HepG2 (cell line): ENCODE data around the gene ARHGAP32. TPM values are rescaled to one million over a fixed set of nuclear protein-coding genes. Genes with fewer than 3 reads are reported as not detected.

Experiments used
- ATAC-seq: fragments of 200-7000 bp; cut with Tn5 transposase; 3 replicates; pipeline ENCODE4 v1.9.1; 2020; ENCODE audit warnings: mild to moderate bottlenecking, moderate library complexity
- BruUV-seq: library from RNA; stranded (reverse); fragments of 400-500 nt; replicated peaks from 2 replicates; lab custom pipeline; 2021; lab: Mats Ljungman, UMichigan
- CTCF ChIA-PET: fragments of 300-600 bp; formaldehyde crosslinking; extraction: SDS; loops from one replicate; lab custom pipeline; 2021; ENCODE audit warnings: low total read pairs, inconsistent platforms, low intra/inter-chr PET ratio; lab: Yijun Ruan, JAX
- POLR2A ChIA-PET: fragments of 350-600 bp; sonication (Branson Sonifier 250); formaldehyde crosslinking; loops from one replicate; lab custom pipeline; 2020; ENCODE audit warnings: antibody characterized with exemption, inconsistent platforms; lab: Yijun Ruan, JAX
- DNase-seq: peaks from one replicate; pipeline ENCODE4 v3.0.0-alpha.2; 2015; ENCODE audit warnings: low spot score
- FAIRE-seq: peaks from 3 replicates; lab custom pipeline; 2011; peaks lifted over from hg19 to GRCh38; lab: Jason Lieb, UNC
- H2AFZ ChIP-seq: one replicate; pipeline ENCODE4 v1.6.1; 2011; ENCODE audit warnings: low read length, inconsistent platforms
- H3K27ac ChIP-seq: fragments of 300-600 bp; 3 replicates; pipeline ENCODE4 v1.8.0; 2011; ENCODE audit warnings: mixed run types, mild to moderate bottlenecking, mixed read lengths, low read length, inconsistent platforms; ENCODE audit not compliant: insufficient read depth; ENCODE audit errors: extremely low read length
- H3K27me3 ChIP-seq, 2 experiments: fragments of 200-600 bp in 1 of 2; 2 replicates in 1 of 2; 3 replicates in 1 of 2; pipeline versions ENCODE4 v1.6.0 to v1.8.0; 2011; ENCODE audit warnings: low read length in 2 of 2, mild to moderate bottlenecking in 2 of 2, moderate library complexity in 2 of 2, inconsistent platforms in 1 of 2; ENCODE audit not compliant: insufficient read depth in 2 of 2, control insufficient read depth in 1 of 2
- H3K36me3 ChIP-seq, 2 experiments: fragments of 200-600 bp in 1 of 2; replicated peaks in 1 of 2; 2 replicates in 1 of 2; 3 replicates in 1 of 2; pipeline versions ENCODE4 v1.5.1 to v1.8.0; 2011; ENCODE audit warnings: low read length in 2 of 2, inconsistent platforms in 1 of 2; ENCODE audit not compliant: insufficient read depth in 2 of 2, control insufficient read depth in 1 of 2
- H3K4me1 ChIP-seq: 2 replicates; pipeline ENCODE4 v1.5.1; 2012; ENCODE audit warnings: low read length, inconsistent platforms; ENCODE audit not compliant: insufficient read depth
- H3K4me2 ChIP-seq: 2 replicates; pipeline ENCODE4 v1.6.0; 2011; ENCODE audit warnings: low read depth, low read length, inconsistent platforms
- H3K4me3 ChIP-seq, 3 experiments: fragments of 200-600 bp in 1 of 3; sonication (generic), shearing (Covaris generic) in 1 of 3; replicated peaks in 1 of 3; 2 replicates each; pipeline ENCODE4 v1.5.1; 2011 to 2016; ENCODE audit warnings: low read length in 3 of 3, inconsistent platforms in 2 of 3, low read depth in 2 of 3, mild to moderate bottlenecking in 2 of 3, control low read depth in 1 of 3, mixed read lengths in 1 of 3; ENCODE audit not compliant: insufficient read depth in 1 of 3
- H3K79me2 ChIP-seq: one replicate; pipeline ENCODE4 v1.6.1; 2011; ENCODE audit warnings: low read length, inconsistent platforms; ENCODE audit not compliant: insufficient read depth
- H3K9ac ChIP-seq: 2 replicates; pipeline ENCODE4 v1.6.0; 2011; ENCODE audit warnings: mild to moderate bottlenecking, low read depth, low read length, inconsistent platforms; ENCODE audit not compliant: insufficient read depth
- H3K9me3 ChIP-seq: 2 replicates; pipeline ENCODE4 v1.5.1; 2012; ENCODE audit warnings: mild to moderate bottlenecking, low read length
- H4K20me1 ChIP-seq: 2 replicates; pipeline ENCODE4 v1.6.0; 2011; ENCODE audit warnings: inconsistent platforms, mild to moderate bottlenecking, low read length, moderate library complexity; ENCODE audit not compliant: insufficient read depth
- ARID3A ChIP-seq: IDR thresholded peaks from 2 replicates; pipeline ENCODE4 v1.6.1; 2012; ENCODE audit warnings: low read depth, low read length, improper control_type of control experiment
- GFI1 ChIP-seq: sonication (generic); formaldehyde crosslinking; IDR thresholded peaks from 2 replicates; pipeline ENCODE4 v1.5.0; 2020; ENCODE audit warnings: missing genetic modification reagents, mild to moderate bottlenecking, borderline replicate concordance
- GPBP1L1 ChIP-seq: sonication (generic); formaldehyde crosslinking; IDR thresholded peaks from 2 replicates; pipeline ENCODE4 v1.5.0; 2020; ENCODE audit warnings: mild to moderate bottlenecking, missing genetic modification reagents
- HDAC2 ChIP-seq: sonication (generic); formaldehyde crosslinking; IDR thresholded peaks from 2 replicates; pipeline ENCODE4 v1.4.0; 2020; ENCODE audit warnings: missing genetic modification reagents
- MXI1 ChIP-seq: IDR thresholded peaks from 3 replicates; pipeline ENCODE4 v1.6.1; 2012; ENCODE audit warnings: low read depth, low read length, inconsistent platforms, borderline replicate concordance
- NFIC ChIP-seq: IDR thresholded peaks from 2 replicates; pipeline ENCODE4 v1.6.1; 2012; ENCODE audit warnings: mild to moderate bottlenecking, low read length, inconsistent platforms
- NFRKB ChIP-seq: fragments of 450-650 bp; IDR thresholded peaks from 2 replicates; pipeline ENCODE4 v1.6.1; 2017
- SKI ChIP-seq: fragments of 450-650 bp; IDR thresholded peaks from one replicate; pipeline ENCODE4 v1.6.1; 2018; ENCODE audit warnings: mild to moderate bottlenecking; ENCODE audit not compliant: partially characterized antibody
- SOX13 ChIP-seq, 3 experiments: fragments of 450-650 bp in 1 of 3; sonication (generic) in 1 of 3; formaldehyde crosslinking in 1 of 3; IDR thresholded peaks in 2 of 3; conservative IDR thresholded peaks in 1 of 3; 2 replicates each; pipeline versions ENCODE4 v1.5.0 to v1.6.1; 2016 to 2020; ENCODE audit warnings: antibody characterized with exemption in 1 of 3, mild to moderate bottlenecking in 1 of 3, missing compliant biosample characterization in 1 of 3, missing genetic modification reagents in 1 of 3, moderate library complexity in 1 of 3
- ZBTB7B ChIP-seq: sonication (generic); formaldehyde crosslinking; IDR thresholded peaks from 2 replicates; pipeline ENCODE4 v1.4.0; 2020; ENCODE audit warnings: missing genetic modification reagents
- ZFP36 ChIP-seq: fragments of 150-350 bp; IDR thresholded peaks from 2 replicates; pipeline ENCODE4 v1.6.1; 2018; ENCODE audit warnings: borderline replicate concordance, low read length, low read depth; ENCODE audit not compliant: partially characterized antibody
- ZKSCAN5 ChIP-seq: sonication (generic); formaldehyde crosslinking; IDR thresholded peaks from 2 replicates; pipeline ENCODE4 v1.5.1; 2020; ENCODE audit warnings: mild to moderate bottlenecking, missing genetic modification reagents
- ZNF251 ChIP-seq: sonication (generic); formaldehyde crosslinking; IDR thresholded peaks from 2 replicates; pipeline ENCODE4 v1.9.0; 2021; ENCODE audit warnings: mild to moderate bottlenecking, missing genetic modification reagents
- ZNF510 ChIP-seq: sonication (generic); formaldehyde crosslinking; IDR thresholded peaks from 2 replicates; pipeline ENCODE4 v1.4.0; 2020; ENCODE audit warnings: low read depth, mild to moderate bottlenecking, missing genetic modification reagents
- ZNF883 ChIP-seq: sonication (generic); formaldehyde crosslinking; IDR thresholded peaks from 2 replicates; pipeline ENCODE4 v1.5.1; 2020; ENCODE audit warnings: mild to moderate bottlenecking, missing genetic modification reagents; ENCODE audit errors: not compliant biosample characterization
- WGBS: methylation state at CpG from one replicate; pipeline ENCODE4 v1.1.6; 2017; ENCODE audit warnings: low lambda C conversion rate; 5-methylcytosine and 5-hydroxymethylcytosine counted together
- in situ Hi-C: cut with HindIII; loops from 2 replicates; pipeline ENCODE4 v1.10.0; 2017; ENCODE audit warnings: low pct_unique_long_range_greater_than_20kb; ENCODE audit not compliant: extremely low pct_ligation_motif_present
- intact Hi-C: fragments of 100-400 bp; cut with micrococcal nuclease; formaldehyde crosslinking; loops from one replicate; pipeline ENCODE4 v1.10.0; 2022; ENCODE audit not compliant: unreplicated experiment
- polyA plus RNA-seq, 8 experiments: library from polyadenylated mRNA; depleted of rRNA in 3 of 8; stranded (reverse) in 7 of 8; unstranded in 1 of 8; fragments of >200 nt; fragmentation: Illumina TruSeq in 4 of 8; extraction: Trizol in 4 of 8; gene quantifications; 2 replicates each; pipeline versions ENCODE4 v1.2.1 to v1.2.3, GENCODE V29; 2011 to 2016; ENCODE audit warnings: low read depth in 4 of 8, missing spikeins in 1 of 8, mixed read lengths in 1 of 8; ENCODE audit not compliant: insufficient read depth in 1 of 8
- total RNA-seq, 5 experiments: library from RNA; depleted of rRNA; stranded (reverse); fragments of >200 nt; fragmentation: Illumina TruSeq; extraction: Trizol; gene quantifications; 2 replicates each; pipeline ENCODE4 v1.2.3, GENCODE V29; 2016; ENCODE audit warnings: low read depth in 1 of 5

ARHGAP32 gene
- total and polyA plus RNA-seq, 2 of the 13 experiments (the other 11 are each of a cell fraction or from before 2014, with no cell fraction given): 6.3 to 8.2 TPM

DNA sequence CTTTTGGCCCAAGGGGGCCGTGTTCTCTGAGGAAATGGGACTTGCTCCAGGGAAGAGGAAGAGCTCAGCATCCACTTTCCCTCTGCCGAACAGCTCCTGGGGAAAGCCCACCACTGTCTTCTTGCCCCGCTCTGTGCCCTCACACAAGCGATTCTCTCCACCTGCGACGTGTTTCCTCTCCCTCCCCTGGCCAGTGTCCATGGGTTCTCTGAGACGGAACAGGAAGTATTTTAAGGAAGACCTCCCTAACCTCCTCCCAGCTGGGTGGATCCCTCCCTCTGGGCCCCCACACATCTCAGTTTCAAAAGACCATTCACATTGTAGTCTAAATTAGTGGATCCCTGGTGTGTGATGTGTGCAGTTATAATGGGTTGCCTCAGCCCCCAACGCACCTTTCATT lies 251.0 kb downstream of the ARHGAP32 start:
- H3K9ac ChIP-seq: no peak overlapping the region
- in situ Hi-C loops (no loop called here), intact Hi-C loops (no loop called here)
- no peak overlapping the region for H3K27ac ChIP-seq
- no peak overlapping the region for H3K4me3 ChIP-seq
- ChIA-PET POLR2A (no interaction called here), CTCF (no interaction called here)
- no peaks in the 10 kb centered on the region for H3K79me2 ChIP-seq
- WGBS: 42% methylated on average over 8 of the region's 8 CpGs
- H4K20me1 ChIP-seq: no peaks in the 10 kb centered on the region
- H3K4me2 ChIP-seq: no peak overlapping the region
- no peaks in the 10 kb centered on the region for H3K9me3 ChIP-seq
- DNase-seq (no peak), ATAC-seq (no peak), FAIRE-seq (no peak)
- no peaks in the 10 kb centered on the region for H3K4me1 ChIP-seq
- no TSS peak for BruUV-seq
- H2AFZ ChIP-seq: no peak overlapping the region
- H3K36me3 ChIP-seq: no peaks in the 10 kb centered on the region
- H3K27me3 ChIP-seq: peaks cover 14 to 72% of the 10 kb centered on the region in 2 experiments; a peak in 3 of 5 replicates
- TF ChIP-seq ZNF251 (CRISPR knock-in tag): no peak
- TF ChIP-seq ZNF883 (CRISPR knock-in tag): no peak
- TF ChIP-seq SOX13 (IDR thresholded peaks at IDR 0.05): no peak
- no peak for TF ChIP-seq SOX13 (CRISPR knock-in tag; conservative IDR thresholded peaks at IDR 0.05 in 1 of 2, IDR thresholded peaks at IDR 0.05 in 1 of 2)
- TF ChIP-seq ARID3A: no peak
- TF ChIP-seq ZFP36: no peak
- TF ChIP-seq ZBTB7B (CRISPR knock-in tag): no peak
- no peak for TF ChIP-seq GPBP1L1 (CRISPR knock-in tag)
- no peak for TF ChIP-seq NFRKB
- TF ChIP-seq MXI1: no peak
- TF ChIP-seq SKI: no peak
- TF ChIP-seq ZKSCAN5 (CRISPR knock-in tag): no peak
- no peak for TF ChIP-seq ZNF510
- TF ChIP-seq HDAC2 (CRISPR knock-in tag): no peak
- TF ChIP-seq GFI1 (CRISPR knock-in tag): no peak
- TF ChIP-seq NFIC: no peak
